ENCODE measurements around the gene RHEB. TPM values are rescaled to one million over a fixed set of nuclear protein-coding genes. Genes with fewer than 3 reads are reported as not detected.

Gene RHEB
- total RNA-seq, 1 donor: 77.8 TPM

DNA sequence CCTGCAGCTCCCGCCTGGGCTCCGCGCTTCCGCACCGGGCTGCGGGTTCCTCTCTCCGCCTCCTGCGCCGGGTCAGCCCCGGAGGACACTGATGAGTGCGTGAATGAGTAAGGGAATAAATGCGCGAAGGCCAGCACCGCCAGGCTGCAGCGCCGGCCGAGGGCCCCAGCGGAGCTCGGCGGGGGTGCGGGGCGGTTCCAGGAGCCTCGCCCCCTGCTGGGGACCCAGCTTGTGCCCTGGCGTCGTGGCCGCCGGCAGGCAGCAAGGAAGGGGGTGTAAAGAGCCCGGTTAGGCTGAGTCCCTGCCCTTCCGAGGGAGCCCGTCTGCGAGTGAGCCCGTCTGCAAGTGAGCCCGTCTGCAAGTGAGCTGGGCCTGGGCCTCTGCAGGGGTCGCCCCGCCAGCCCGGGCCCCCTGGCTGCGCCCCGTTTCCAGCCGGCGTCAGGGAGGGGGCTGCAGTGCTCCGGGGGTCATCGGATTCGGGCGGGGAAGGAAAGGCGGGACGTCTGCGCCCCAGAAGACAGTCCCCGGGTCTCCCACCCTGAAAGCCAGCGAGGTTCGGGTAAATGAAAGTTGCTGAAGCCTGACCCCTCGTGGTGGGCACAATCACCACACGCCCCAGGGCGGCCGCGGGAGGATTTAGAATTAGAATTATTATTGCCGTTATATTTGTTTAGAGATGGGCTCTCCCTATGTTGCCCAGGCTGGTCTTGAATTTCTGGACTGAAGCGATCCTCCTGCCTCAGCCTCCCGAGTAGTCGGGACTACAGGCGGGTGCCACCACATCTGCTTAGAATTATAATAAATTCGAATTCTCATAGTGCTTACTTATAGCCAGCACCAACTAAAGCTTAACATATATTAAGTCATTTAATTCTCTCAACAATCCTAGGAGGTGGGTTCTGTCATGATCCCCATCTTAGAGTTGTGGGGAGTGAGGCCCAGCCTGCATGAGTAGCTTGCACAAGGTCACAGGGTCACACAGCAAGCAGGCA, 71.1 kb downstream of the RHEB start:
- H3K4me2 ChIP-seq (ENCODE audit: insufficient read depth, low read length): peak overlapping the region; percentile 85

DNA sequence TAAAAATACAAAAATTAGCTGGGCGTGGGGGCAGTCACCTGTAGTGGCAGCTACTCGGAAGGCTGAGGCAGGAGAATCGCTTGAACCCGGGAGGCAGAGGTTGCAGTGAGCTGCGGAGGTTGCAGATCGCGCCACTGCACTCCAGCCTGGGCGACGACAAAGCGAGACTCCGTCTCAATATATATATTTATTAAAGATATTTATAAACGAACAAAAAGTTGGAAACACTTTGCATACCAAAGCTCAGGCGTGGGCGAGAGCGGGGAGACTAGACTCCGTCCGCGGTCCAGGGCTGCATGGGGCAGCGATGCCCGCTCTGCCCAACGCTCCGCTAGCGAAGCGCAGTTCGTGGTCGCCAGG, 71.8 kb downstream of the RHEB start:
- H3K27ac ChIP-seq (ENCODE audit: low read depth, low read length): no peak overlapping the region
- H3K4me2 ChIP-seq (ENCODE audit: insufficient read depth, low read length): peak overlapping the region; percentile 85
- H3K27me3 ChIP-seq (ENCODE audit: insufficient read depth, low read length): no peaks in the 10 kb centered on the region
- no peaks in the 10 kb centered on the region for H3K79me2 ChIP-seq (ENCODE audit: insufficient read depth, low read length)
- no peaks in the 10 kb centered on the region for H3K9me3 ChIP-seq (ENCODE audit: low read depth, low read length)
- H2AFZ ChIP-seq (ENCODE audit: low read length): peak overlapping the region; percentile 84
- H3K4me1 ChIP-seq (ENCODE audit: insufficient read depth, low read length): no peaks in the 10 kb centered on the region
- no peak for DNase-seq (ENCODE audit: insufficient read length, low spot score, missing footprints)
- H3K4me3 ChIP-seq (ENCODE audit: insufficient read depth, low read length): peak overlapping the region; percentile 76
- no peaks in the 10 kb centered on the region for H4K20me1 ChIP-seq (ENCODE audit: insufficient read depth, low read length)
- H3K36me3 ChIP-seq (ENCODE audit: insufficient read depth, low read length): no peaks in the 10 kb centered on the region
- TF ChIP-seq, protein P1, sequence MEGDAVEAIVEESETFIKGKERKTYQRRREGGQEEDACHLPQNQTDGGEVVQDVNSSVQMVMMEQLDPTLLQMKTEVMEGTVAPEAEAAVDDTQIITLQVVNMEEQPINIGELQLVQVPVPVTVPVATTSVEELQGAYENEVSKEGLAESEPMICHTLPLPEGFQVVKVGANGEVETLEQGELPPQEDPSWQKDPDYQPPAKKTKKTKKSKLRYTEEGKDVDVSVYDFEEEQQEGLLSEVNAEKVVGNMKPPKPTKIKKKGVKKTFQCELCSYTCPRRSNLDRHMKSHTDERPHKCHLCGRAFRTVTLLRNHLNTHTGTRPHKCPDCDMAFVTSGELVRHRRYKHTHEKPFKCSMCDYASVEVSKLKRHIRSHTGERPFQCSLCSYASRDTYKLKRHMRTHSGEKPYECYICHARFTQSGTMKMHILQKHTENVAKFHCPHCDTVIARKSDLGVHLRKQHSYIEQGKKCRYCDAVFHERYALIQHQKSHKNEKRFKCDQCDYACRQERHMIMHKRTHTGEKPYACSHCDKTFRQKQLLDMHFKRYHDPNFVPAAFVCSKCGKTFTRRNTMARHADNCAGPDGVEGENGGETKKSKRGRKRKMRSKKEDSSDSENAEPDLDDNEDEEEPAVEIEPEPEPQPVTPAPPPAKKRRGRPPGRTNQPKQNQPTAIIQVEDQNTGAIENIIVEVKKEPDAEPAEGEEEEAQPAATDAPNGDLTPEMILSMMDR (IDR thresholded peaks at IDR 0.05; ENCODE audit: extremely low read depth, low read depth, low read length): no peak

More for the DNA sequence above, 71.1 kb downstream of the RHEB start:
- TF ChIP-seq, protein P1 (IDR thresholded peaks at IDR 0.05; ENCODE audit: extremely low read depth, low read depth, low read length): peak; percentile 72
- Histone ChIP-seq H3K4me3 (ENCODE audit: insufficient read depth, low read length) (peak overlapping the region; percentile 76), H4K20me1 (ENCODE audit: insufficient read depth, low read length) (no peaks in the 10 kb centered on the region), H3K27ac (ENCODE audit: low read depth, low read length) (no peak overlapping the region), H3K27me3 (ENCODE audit: insufficient read depth, low read length) (no peaks in the 10 kb centered on the region), H3K36me3 (ENCODE audit: insufficient read depth, low read length) (no peaks in the 10 kb centered on the region), H3K4me1 (ENCODE audit: insufficient read depth, low read length) (no peaks in the 10 kb centered on the region), H3K9me3 (ENCODE audit: low read depth, low read length) (no peaks in the 10 kb centered on the region), H2AFZ (ENCODE audit: low read length) (peak overlapping the region; percentile 84), H3K79me2 (ENCODE audit: insufficient read depth, low read length) (no peaks in the 10 kb centered on the region)
- DNase-seq (ENCODE audit: insufficient read length, low spot score, missing footprints): peak; percentile 98

DNA sequence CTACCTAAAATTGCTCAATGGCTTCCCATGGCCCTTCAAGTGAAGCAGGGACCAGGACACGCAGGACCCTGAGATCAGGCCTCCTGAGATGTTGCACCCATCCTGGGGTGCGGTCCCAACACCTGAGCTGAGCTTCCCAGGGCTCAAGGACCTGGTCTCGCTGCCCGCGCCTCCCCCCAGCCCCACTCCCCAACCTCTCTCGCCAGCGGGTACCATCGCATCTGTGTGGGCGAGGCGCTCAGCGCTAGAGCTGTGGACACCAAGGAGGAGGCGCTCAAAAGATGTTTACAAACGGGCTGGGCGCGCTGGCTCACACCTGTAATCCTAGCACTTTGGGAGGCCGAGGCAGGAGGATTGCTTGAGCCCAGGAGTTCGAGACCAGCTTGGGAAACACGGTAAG, 72.4 kb downstream of the RHEB start:
- no peak overlapping the region for H3K27ac ChIP-seq (ENCODE audit: low read depth, low read length)

DNA sequence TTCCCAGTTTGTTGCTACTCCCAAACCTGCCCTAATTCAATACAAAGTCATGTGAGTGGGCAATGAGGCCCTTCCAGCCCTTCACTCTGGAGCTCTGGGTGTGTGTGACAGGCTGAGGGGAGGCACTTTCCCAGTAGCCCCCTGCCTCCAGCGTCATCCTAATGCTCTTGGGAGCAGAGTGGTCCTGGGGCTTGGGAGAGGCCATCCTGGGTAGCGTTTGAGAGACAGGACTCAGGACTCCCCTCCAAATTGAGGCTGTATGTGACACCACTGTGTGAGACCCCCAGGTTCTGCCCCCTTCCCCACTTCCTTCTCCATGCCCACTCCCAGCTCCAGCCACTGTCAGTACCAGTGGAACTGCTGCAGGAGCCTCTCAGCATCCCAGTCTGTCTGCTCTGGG, 73.3 kb downstream of the RHEB start:
- DNase-seq (ENCODE audit: insufficient read length, low spot score, missing footprints): no peak
- Histone ChIP-seq H3K4me3 (ENCODE audit: insufficient read depth, low read length) (no peak overlapping the region), H3K4me2 (ENCODE audit: insufficient read depth, low read length) (no peak overlapping the region), H4K20me1 (ENCODE audit: insufficient read depth, low read length) (no peaks in the 10 kb centered on the region), H3K36me3 (ENCODE audit: insufficient read depth, low read length) (no peaks in the 10 kb centered on the region), H3K9me3 (ENCODE audit: low read depth, low read length) (no peaks in the 10 kb centered on the region), H3K4me1 (ENCODE audit: insufficient read depth, low read length) (peaks cover 2% of the 10 kb centered on the region), H3K27ac (ENCODE audit: low read depth, low read length) (no peak overlapping the region), H3K27me3 (ENCODE audit: insufficient read depth, low read length) (no peaks in the 10 kb centered on the region), H2AFZ (ENCODE audit: low read length) (no peak overlapping the region), H3K79me2 (ENCODE audit: insufficient read depth, low read length) (no peaks in the 10 kb centered on the region)
- TF ChIP-seq, protein P1 (IDR thresholded peaks at IDR 0.05; ENCODE audit: extremely low read depth, low read depth, low read length): no peak

More for the DNA sequence above, 72.4 kb downstream of the RHEB start:
- no peak for DNase-seq (ENCODE audit: insufficient read length, low spot score, missing footprints)
- Histone ChIP-seq H3K36me3 (ENCODE audit: insufficient read depth, low read length) (no peaks in the 10 kb centered on the region), H3K4me1 (ENCODE audit: insufficient read depth, low read length) (no peaks in the 10 kb centered on the region), H3K4me3 (ENCODE audit: insufficient read depth, low read length) (no peak overlapping the region), H3K9me3 (ENCODE audit: low read depth, low read length) (no peaks in the 10 kb centered on the region), H2AFZ (ENCODE audit: low read length) (no peak overlapping the region), H3K4me2 (ENCODE audit: insufficient read depth, low read length) (no peak overlapping the region), H4K20me1 (ENCODE audit: insufficient read depth, low read length) (no peaks in the 10 kb centered on the region), H3K79me2 (ENCODE audit: insufficient read depth, low read length) (no peaks in the 10 kb centered on the region), H3K27me3 (ENCODE audit: insufficient read depth, low read length) (no peaks in the 10 kb centered on the region)
- TF ChIP-seq, protein P1 (IDR thresholded peaks at IDR 0.05; ENCODE audit: extremely low read depth, low read depth, low read length): no peak

Measured in osteoblast (primary cell).